Type B pancreatic cell (in vitro differentiated cells): ENCODE results near the gene AQP12B. TPM values are rescaled to one million over a fixed set of nuclear protein-coding genes. Genes with fewer than 3 reads are reported as not detected.
A peak's percentile ranks its signal among the peaks of the same experiment; 100 is the strongest.
"Not testable (repeated sequence)": the region's sequence is repeated elsewhere in the genome, so short reads cannot be mapped to it uniquely, and the experiment has no call there.

ENCODE experiments used
- DNase-seq: peaks from one replicate; pipeline ENCODE4 v3.0.0; 2021; ENCODE audit warnings: mixed read lengths; ENCODE audit not compliant: unreplicated experiment; ENCODE audit errors: extremely low spot score
- H3K27ac Mint-ChIP-seq: 2 replicates; pipeline ENCODE4 v1.8.0; 2021; ENCODE audit warnings: mild to moderate bottlenecking, mixed read lengths
- H3K27me3 Mint-ChIP-seq: 2 replicates; pipeline ENCODE4 v1.8.0; 2021; ENCODE audit warnings: mixed read lengths
- H3K36me3 Mint-ChIP-seq: 2 replicates; pipeline ENCODE4 v1.8.0; 2021; ENCODE audit warnings: mixed read lengths
- H3K4me1 Mint-ChIP-seq: one replicate; pipeline ENCODE4 v1.8.0; 2021; ENCODE audit warnings: mixed read lengths; ENCODE audit not compliant: unreplicated experiment
- H3K4me3 Mint-ChIP-seq: 2 replicates; pipeline ENCODE4 v1.8.0; 2021; ENCODE audit warnings: mild to moderate bottlenecking, mixed read lengths
- H3K9me3 Mint-ChIP-seq: 2 replicates; pipeline ENCODE4 v1.8.0; 2021; ENCODE audit warnings: mixed read lengths
- total RNA-seq: library from RNA; stranded (reverse); gene quantifications from 2 replicates; pipeline ENCODE4 v1.2.1, GENCODE V29; 2021; ENCODE audit warnings: low replicate concordance
- TF ChIP-seq, protein P1 (sequence below): fragments of 200-600 bp; sonication (generic); conservative IDR thresholded peaks from 2 replicates; pipeline ENCODE4 v1.5.0; 2021; ENCODE audit warnings: antibody characterized with exemption, mild to moderate bottlenecking

AQP12B gene
- total RNA-seq, 1 donor from 2014 or later = 0.43 TPM

DNA sequence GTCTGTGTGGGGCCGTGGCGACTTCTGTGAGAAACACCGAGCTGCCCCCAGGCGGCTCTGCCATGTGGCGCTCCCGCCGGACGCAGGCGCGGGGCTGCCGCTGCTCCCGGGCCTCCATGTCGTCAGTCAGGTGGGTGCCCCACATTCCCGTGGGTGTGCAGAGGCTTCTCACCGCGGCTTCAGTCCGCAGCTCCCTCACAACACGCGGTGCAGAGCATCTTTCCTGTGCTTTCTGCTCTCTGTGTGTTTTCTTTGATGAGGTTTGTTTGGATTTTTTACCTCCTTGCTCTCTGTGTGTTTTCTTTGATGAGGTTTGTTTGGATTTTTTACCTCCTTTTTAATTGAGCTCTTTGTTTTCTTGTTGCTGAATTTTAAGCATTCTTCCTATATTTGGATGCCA is 22.0 kb upstream of the AQP12B start:
- no peak for DNase-seq
- no peaks in the 10 kb centered on the region for H3K36me3 Mint-ChIP-seq
- no peaks in the 10 kb centered on the region for H3K9me3 Mint-ChIP-seq
- H3K27ac Mint-ChIP-seq = no peak overlapping the region
- no peak overlapping the region for H3K4me3 Mint-ChIP-seq
- TF ChIP-seq, protein P1, sequence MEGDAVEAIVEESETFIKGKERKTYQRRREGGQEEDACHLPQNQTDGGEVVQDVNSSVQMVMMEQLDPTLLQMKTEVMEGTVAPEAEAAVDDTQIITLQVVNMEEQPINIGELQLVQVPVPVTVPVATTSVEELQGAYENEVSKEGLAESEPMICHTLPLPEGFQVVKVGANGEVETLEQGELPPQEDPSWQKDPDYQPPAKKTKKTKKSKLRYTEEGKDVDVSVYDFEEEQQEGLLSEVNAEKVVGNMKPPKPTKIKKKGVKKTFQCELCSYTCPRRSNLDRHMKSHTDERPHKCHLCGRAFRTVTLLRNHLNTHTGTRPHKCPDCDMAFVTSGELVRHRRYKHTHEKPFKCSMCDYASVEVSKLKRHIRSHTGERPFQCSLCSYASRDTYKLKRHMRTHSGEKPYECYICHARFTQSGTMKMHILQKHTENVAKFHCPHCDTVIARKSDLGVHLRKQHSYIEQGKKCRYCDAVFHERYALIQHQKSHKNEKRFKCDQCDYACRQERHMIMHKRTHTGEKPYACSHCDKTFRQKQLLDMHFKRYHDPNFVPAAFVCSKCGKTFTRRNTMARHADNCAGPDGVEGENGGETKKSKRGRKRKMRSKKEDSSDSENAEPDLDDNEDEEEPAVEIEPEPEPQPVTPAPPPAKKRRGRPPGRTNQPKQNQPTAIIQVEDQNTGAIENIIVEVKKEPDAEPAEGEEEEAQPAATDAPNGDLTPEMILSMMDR = no peak
- H3K27me3 Mint-ChIP-seq = peaks cover 18% of the 10 kb centered on the region
- H3K4me1 Mint-ChIP-seq = peaks cover 4% of the 10 kb centered on the region

DNA sequence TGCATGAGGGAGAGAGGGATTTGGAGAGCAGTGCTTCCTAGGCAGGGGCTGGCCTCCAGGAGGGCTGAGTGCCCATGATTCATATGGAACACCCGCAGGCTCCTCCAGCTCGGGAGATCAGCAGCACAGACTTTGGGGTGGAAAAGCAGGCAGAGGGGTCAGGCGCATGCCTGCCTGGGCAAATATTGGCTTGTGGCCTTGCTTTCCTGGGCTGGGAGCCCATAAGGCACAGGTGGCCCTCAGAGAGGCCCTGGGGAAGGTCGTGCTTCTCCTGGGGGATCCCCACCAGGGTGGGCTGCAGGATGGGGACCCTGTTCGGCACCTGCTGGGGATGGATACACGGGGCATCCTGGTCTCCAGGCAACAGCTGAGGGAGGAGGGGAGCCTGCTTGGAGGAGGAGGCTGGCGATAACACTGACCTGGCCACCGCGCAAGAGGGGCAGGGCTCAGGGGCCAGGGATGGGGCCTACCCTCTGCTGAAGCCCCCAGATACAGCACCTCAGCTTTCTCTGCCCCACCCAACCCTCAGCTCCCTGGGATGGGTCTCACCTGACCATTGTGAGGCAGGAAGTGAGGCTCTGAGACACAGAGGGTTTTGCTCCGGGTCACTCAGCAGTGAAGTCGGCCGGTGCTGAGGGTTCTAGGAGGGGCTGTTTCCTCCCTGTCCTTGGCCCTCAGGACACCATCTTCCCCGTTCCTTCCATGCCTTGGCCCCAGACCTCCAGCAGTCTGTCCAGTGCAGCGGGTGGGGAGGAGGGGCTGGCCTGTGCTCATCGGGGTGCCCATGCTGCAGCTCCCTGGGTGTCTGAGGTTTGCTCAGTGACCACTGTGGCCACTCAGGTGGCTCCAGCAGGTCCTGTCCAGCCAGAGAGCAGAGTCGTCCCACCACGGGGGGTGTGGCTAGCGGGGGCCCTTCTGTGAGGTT is 21.0 kb upstream of the AQP12B start:
- no peak for DNase-seq
- H3K36me3 Mint-ChIP-seq = no peaks in the 10 kb centered on the region
- peaks cover 4% of the 10 kb centered on the region for H3K4me1 Mint-ChIP-seq
- no peak overlapping the region for H3K4me3 Mint-ChIP-seq
- H3K27me3 Mint-ChIP-seq = peaks cover 18% of the 10 kb centered on the region
- H3K9me3 Mint-ChIP-seq = no peaks in the 10 kb centered on the region
- peak overlapping the region; percentile 18 for H3K27ac Mint-ChIP-seq
- TF ChIP-seq, protein P1 = no peak

DNA sequence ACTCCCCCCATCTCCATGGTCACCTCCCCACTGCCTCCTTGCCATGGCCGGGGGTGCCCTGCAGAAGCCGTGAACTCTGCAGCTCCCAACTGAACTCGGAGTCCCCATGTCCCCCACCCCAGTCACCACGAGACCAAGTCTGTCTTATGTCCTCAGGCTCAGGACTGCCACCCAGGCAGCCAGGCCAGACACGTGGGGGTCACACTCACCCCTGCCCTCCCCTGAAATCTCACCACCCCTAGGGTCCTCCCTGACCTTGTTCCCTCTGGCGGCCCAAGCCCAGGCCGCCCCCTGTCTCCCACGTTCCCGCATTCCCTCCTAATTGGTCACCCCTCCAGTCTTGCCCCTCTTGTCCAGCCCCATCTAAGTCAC is 19.9 kb upstream of the AQP12B start:
- Mint-ChIP-seq H3K4me1 (peaks cover 4% of the 10 kb centered on the region), H3K27me3 (peaks cover 13% of the 10 kb centered on the region), H3K9me3 (no peaks in the 10 kb centered on the region), H3K27ac (no peak overlapping the region), H3K4me3 (no peak overlapping the region), H3K36me3 (no peaks in the 10 kb centered on the region)
- TF ChIP-seq, protein P1 = no peak
- DNase-seq = no peak

DNA sequence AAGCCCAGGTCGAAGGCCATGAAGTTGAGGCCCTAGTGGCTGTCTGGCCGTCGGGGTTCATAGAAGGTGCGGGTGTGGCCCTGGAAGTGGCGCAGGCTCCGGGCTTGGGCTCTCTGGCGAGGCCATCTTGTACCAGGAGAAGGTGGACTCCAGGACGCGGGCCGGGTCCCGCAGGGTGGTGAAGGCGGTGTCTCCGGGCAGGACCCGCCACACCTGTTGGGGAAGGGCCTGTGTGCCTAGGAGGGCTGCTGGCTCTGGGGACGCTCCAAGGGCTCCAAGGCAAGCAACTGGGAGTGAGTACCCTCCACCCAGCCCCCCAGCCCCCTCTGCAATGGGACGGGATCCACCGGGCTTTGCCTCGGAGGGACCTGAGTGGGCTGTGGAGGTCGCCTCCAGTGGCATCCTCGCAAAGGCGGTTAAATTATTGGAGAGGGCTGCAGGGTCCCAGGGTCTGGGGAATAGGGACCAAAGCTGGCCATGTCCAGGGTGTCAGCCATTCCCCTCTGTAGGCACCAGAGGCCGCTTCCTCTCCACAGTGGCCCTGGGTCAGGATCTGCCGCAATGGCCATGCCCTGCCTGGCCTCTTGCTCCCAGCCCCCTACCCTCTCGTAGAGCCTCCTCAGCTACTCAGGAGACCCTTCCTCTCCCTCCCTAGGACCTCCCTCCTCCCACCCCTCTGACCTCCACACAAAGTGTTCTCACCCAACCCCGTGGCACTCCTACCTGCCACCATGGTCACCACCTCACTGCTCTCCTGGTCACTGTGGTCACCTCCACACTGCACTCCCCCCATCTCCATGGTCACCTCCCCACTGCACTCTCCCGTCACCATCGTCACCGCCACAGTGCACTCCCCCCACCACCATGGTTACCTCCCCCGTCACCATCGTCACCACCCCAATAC is 19.3 kb upstream of the AQP12B start:
- H3K27me3 Mint-ChIP-seq = peaks cover 8% of the 10 kb centered on the region
- no peak overlapping the region for H3K4me3 Mint-ChIP-seq
- H3K4me1 Mint-ChIP-seq = peaks cover 4% of the 10 kb centered on the region
- no peaks in the 10 kb centered on the region for H3K9me3 Mint-ChIP-seq
- DNase-seq = no peak
- TF ChIP-seq, protein P1 = no peak
- H3K27ac Mint-ChIP-seq = no peak overlapping the region
- no peaks in the 10 kb centered on the region for H3K36me3 Mint-ChIP-seq

DNA sequence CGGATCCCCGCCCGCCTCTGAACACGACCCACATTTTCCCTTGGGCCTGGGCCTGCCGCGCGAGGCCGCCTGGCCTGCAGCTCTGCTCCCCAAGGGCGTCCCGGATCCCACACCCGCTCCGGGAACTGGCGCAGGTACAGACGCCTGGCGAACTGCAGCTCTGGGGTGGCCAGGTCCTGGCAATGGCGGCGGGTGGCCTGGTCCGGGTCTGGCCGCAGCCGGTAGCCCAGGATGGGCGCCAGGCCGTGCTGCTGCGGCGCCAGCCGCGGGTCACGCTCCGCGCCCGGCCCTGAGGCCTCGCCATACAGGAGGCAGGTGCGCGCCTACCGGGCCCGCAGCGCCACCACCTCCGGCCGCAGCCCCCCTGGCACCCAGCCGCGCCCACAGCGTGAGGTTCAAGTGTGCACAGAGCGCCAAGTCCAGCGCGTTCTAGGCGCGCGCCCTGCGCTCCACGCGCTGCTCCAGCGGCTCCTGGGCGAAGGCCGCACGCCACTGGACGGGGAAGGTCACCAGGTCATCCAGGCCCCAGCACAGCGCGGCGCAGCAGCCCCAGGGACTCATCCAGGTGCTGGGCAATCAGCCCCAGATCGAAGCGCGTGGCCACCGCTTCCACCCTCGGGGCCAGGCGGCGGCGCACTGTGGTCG is 18.5 kb upstream of the AQP12B start:
- H3K4me3 Mint-ChIP-seq = no peak overlapping the region
- H3K27ac Mint-ChIP-seq = no peak overlapping the region

DNA sequence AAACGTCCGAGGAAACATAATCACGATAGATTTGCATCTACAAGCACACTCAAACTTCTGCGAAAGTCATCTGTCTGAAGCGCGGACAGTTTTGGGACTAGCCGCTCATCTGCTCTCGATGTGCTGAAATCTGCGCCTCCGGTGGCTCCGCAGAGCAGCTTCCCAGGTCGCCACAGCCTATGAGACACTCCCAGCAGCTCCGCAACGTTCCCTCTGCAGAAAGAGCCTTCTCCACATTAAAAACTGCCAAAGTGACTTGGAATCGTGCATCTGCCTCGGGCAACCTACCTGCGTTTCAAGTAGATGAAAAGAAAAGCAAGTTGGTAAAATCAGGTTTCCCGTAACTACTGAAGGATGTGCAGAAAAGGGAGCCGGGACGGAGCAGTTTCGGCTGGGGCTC is 17.9 kb upstream of the AQP12B start:
- not testable (repeated sequence) for H3K36me3 Mint-ChIP-seq, H3K27me3 Mint-ChIP-seq, H3K27ac Mint-ChIP-seq

More for the DNA sequence above, 18.5 kb upstream of the AQP12B start:
- Mint-ChIP-seq H3K36me3 (no peaks in the 10 kb centered on the region), H3K9me3 (no peaks in the 10 kb centered on the region), H3K27me3 (peaks cover 8% of the 10 kb centered on the region), H3K4me1 (peaks cover 4% of the 10 kb centered on the region)
- no peak for DNase-seq
- TF ChIP-seq, protein P1 = no peak

DNA sequence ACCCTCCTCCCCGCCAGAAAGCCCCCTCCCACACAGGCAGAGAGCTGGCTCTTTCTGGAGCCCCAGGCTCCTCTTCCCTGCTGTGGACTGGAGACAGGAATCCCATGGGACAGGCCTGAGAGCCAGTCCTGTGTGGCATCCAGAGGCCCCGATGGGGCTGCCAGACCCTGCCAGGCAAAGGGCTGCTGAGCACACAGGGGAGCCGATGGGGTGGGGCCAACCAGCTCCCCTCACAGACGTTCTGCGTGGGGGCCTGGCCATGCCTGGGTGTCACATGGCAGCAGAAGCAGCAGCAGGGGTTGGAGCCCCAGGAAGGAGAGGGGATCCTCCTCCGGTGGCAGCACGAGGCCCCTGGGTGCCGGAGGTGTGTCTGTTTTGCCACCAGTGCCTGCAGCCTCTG is 17.1 kb upstream of the AQP12B start:
- H3K36me3 Mint-ChIP-seq, DNase-seq, H3K4me1 Mint-ChIP-seq, H3K27ac Mint-ChIP-seq, H3K27me3 Mint-ChIP-seq, H3K4me3 Mint-ChIP-seq, H3K9me3 Mint-ChIP-seq: not testable (repeated sequence)

More for the DNA sequence above, 17.9 kb upstream of the AQP12B start:
- H3K4me1 Mint-ChIP-seq, H3K9me3 Mint-ChIP-seq, DNase-seq, H3K4me3 Mint-ChIP-seq: not testable (repeated sequence)
